Measurements from ENCODE around the gene PCNX2.

GRCh38 chr1:232983375-232983774, 312.1 kb downstream of the PCNX2 start:
- TF ChIP-seq CTCF (IDR thresholded peaks at IDR 0.05) (no peak), POLR2A (IDR thresholded peaks at IDR 0.05) (no peak)

All from heart left ventricle (tissue), 13 donors.